HG02610 (cell line): ENCODE results near the gene ALDH6A1.
"Not testable (repeated sequence)": the region's sequence is repeated elsewhere in the genome, so short reads cannot be mapped to it uniquely, and the experiment has no call there.

Experiments
- ATAC-seq: cut with Tn5 transposase; IDR thresholded peaks from one replicate; pipeline ENCODE4 v1.9.1; 2021; ENCODE audit warnings: mild to moderate bottlenecking, moderate library complexity; ENCODE audit not compliant: unreplicated experiment

The ALDH6A1 gene

DNA sequence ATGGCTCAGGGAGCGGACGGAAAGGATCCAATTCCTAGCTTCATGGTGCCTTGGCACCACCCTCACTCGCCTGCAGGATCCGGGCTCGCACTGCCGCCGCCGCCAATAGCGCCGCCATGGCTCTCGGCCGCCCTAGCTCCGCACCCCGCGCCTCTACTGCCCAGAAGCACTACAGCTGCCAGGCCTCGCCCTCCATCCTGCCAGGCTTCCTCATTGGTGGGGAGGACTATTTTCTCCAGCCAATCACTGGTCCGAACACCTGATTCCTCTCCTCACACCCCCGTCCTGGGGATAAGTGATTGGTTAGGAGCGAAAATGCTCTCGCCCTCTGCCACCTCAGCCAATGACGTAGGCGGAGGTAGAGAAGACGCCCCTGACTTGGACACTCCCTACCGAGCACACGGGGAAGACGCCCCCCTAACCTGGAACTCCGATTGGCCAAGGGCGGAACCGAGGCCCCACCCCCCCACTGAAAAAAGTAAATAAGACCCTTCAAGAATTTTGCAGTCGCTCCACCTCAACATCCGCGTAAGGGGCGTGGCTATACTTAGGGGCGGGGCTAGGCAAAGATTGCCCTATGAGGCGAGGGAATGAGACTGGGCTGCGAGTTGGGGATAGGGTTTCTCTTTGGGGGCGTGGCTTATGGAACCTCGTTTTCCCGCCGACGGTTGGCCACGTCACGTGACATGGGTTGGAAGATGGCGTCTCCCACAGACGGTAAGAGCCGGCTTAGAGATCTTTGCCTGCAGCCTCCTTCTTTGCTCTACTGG lies at the start of gene ALDH6A1, which contains the start of gene LIN52:
Gene ALDH6A1 (minus strand): TSS at position 177 of the 770 bp plus-strand sequence. CDS start 59 bp downstream, at position 118.
Gene LIN52 (plus strand): TSS at position 680 of the 770 bp plus-strand sequence. CDS start 19 bp downstream, at position 699.
- ATAC-seq, result peak; percentile 93

DNA sequence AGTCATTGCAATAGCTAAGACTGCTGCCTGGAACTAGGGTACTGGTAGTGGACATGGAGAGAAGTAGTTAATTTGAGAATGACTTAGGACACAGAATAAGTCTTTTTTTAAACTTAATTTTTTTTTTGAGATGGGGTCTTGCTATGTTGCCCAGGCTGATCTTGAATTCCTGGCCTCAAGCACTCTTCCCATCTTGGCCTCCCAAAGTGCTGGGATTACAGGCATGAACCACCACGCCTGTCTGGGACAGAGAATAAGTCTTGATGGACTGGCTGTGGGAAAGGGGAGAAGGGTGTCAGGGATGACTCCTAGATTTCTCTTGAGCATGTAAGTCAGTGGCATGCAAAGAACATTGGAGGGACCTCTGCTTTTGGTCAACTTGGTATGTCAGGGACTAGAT lies 43.4 kb upstream of the ALDH6A1 start:
- ATAC-seq, result no peak

- no peak for ATAC-seq
Observed at GRCh38 chr14:74126315-74127013, 42.2 kb upstream of the ALDH6A1 start.

- not testable (repeated sequence) for ATAC-seq
Observed at GRCh38 chr14:74125487-74125886, 41.2 kb upstream of the ALDH6A1 start.

DNA sequence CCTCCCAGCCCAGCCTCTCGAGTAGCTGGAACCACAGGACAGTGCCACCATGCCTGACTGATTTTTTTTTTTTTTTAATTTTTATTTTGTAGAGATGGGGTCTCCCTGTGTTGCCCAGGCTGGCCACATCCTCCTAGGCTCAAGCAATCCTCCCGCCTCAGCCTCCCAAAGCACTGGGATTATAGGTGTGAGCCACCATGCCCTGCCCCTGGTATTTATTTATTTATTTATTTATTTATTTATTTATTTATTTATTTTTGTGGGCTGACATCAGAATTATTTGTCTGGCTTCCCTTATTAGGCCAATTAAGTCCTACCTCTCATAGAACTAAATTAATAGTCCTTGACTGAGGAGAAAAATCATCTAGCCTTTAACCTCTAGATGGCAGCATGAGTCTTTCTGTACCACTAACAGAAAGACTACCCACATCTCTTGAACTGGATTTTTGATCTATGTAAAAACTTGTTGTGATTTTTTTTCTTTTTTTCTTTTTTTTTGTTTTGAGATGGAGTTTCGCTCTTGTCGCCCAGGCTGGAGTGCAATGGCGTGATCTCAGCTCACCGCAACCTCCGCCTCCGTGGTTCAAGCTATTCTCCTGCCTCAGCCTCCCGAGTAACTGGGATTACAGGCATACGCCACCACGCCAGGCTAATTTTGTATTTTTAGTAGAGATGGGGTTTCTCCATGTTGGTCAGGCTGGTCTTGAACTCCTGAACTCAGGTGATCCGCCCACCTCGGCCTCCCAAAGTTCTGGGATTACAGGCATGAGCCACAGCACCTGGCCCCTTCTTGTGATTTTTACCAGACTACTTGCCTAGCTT lies 27.4 kb upstream of the ALDH6A1 start:
- ATAC-seq, result not testable (repeated sequence)

DNA sequence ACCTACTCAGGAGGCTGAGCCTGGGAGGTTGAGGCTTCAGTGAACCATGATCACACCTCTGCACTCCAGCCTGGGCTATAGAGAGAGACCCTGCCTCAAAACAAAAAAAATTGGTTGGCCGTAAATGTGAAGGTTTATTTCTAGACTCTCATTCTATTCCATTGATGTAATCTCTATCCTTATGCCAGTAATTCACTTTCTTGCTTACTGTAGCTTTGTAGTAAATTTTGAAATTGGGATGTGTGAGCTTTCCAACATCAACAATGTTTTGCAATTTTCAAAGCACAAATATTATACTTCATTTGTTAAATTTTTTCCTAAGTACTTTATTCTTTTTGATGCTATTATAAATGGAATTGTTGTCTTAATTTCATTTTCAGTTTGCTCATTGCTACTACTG lies 25.1 kb upstream of the ALDH6A1 start:
- ATAC-seq, result no peak

GRCh38 chr14:74105381-74105780 lies 21.1 kb upstream of the ALDH6A1 start:
- no peak for ATAC-seq

GRCh38 chr14:74089251-74090020 lies 5.2 kb upstream of the ALDH6A1 start:
- ATAC-seq, result no peak

GRCh38 chr14:74085828-74086227 lies 1.6 kb upstream of the ALDH6A1 start:
- peak; percentile 27 for ATAC-seq

DNA sequence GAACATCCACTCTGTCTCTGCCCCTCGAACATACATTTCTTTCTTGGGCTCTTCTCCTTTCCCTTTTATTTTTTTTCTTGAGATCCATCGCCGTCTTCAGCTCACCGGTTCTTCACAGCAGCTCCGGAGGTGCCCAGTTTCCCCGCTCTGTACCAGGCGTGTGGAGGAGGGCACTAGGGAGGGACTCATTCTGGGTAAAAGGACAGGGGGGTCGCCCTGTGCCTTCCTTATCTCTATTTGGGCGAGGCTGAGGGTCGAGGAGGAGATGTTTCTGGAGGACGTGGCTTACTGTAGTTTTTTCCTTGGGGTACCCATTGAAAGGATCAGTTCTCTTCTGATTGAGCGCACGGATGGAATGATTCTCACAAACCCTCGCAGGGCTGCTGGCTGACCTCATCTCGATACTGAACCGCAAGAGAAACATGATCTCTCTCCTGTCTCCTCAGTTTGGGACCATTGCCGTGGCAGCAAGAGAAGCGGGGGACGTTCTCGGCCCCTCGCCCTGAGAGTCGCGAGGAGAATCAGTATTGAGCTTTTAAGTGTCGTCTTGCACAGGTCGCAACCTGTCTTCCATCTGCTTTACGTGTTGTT lies 889 bp upstream of the ALDH6A1 start:
- ATAC-seq, result peak; percentile 7

- peak; percentile 15 for ATAC-seq
Observed at GRCh38 chr14:74083784-74084276, 423 bp downstream of the ALDH6A1 start.

GRCh38 chr14:74083161-74083560 lies 1.1 kb downstream of the ALDH6A1 start:
- ATAC-seq, result no peak

DNA sequence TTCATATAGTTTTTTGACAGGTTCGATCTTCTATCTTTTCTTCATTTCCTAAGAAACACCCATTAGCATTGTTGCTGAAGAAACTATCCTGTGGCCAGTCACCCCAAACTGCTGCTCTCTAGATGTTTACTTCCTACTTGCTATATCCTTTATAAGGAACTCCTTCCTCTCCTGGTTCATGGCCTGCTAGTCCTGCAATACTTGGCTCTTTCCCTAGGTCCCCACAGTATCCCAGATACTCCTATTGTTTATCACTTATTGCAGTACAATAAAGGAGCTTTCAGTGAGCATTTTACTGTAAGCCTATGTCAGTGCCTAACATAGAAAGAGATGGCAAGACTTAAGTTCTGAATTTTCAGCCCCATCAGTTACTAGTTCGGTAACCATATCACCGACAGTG lies 2.8 kb downstream of the ALDH6A1 start:
- no peak for ATAC-seq

- no peak for ATAC-seq
Observed at GRCh38 chr14:74080820-74081460, 3.3 kb downstream of the ALDH6A1 start.

- no peak for ATAC-seq
Observed at GRCh38 chr14:74077401-74077800, 6.9 kb downstream of the ALDH6A1 start.

DNA sequence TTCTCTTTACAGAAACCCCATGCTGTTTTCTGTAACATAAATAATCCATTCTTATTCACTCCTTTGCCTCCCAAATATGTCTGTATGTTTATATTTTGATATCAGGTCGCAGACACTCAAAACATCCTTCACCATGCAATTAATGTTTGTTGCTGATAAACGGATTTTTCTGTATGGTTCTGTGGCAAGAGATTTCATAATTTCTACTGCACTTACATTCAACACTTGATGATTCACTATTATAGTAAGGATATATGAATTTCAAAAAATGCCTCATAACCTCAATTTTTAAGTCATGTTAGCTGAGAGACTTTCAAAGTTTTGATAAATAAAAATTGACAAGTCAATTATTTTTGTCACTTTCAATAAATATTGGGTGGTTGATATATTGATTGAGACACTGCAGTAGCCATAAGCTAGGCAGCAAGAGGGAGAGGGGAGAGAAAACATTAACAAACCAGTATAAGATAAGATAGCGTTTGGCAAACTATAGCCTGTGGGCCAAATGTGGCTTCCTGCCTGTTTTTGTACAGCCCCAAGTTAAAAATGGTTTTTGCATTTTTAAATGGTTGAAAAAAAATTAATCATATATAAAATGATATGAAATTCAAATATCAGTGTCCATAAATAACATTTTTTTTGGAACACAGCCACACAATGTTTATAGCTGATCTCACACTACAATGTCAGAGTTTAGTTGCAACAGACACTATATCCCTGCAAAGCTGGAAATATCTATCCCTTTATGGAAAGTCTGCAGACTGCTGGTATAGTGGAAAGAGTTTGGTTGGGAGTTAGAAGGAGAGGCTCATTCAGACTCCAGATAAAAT lies 18.3 kb downstream of the ALDH6A1 start:
- no peak for ATAC-seq

GRCh38 chr14:74064883-74065282 lies 19.4 kb downstream of the ALDH6A1 start:
- ATAC-seq, result no peak

GRCh38 chr14:74064426-74064825 lies 19.8 kb downstream of the ALDH6A1 start:
- ATAC-seq, result no peak

GRCh38 chr14:74062809-74063150 lies 21.5 kb downstream of the ALDH6A1 start:
- no peak for ATAC-seq
